Right ventricle myocardium superior (tissue), 1 donor: Measurements from ENCODE around the gene NOL8. TPM values are rescaled to one million over a fixed set of nuclear protein-coding genes. Genes with fewer than 3 reads are reported as not detected.

Source experiments
- ATAC-seq: fragments of 200-7000 bp; cut with Tn5 transposase; one replicate; pipeline ENCODE4 v1.9.1; 2020; ENCODE audit warnings: mild to moderate bottlenecking; ENCODE audit not compliant: poor library complexity
- DNase-seq: peaks from one replicate; pipeline ENCODE4 v3.0.0-alpha.2; 2020
- intact Hi-C: fragments of 100-400 bp; cut with DNase I; formaldehyde crosslinking; loops from one replicate; pipeline ENCODE4 v1.11.2; 2022
- total RNA-seq: library from RNA; stranded (reverse); fragmentation: NEBNext Ultra II Directional; extraction: Animal tissue kit (Norgen Biotek cat#: 25700); gene quantifications from one replicate; pipeline ENCODE4 v1.2.1, GENCODE V29; 2021
- donor health status: DM: no; HTN: yes; CAD: no; lungs with severe emphysema.

The NOL8 gene
- total RNA-seq, 1 donor from 2014 or later: 12.4 TPM

- intact Hi-C loops: no loop called here
- ATAC-seq: no peak
- DNase-seq: no peak
These were observed 719 bp downstream of the NOL8 start for GRCh38 chr9:92324431-92324830.

DNA sequence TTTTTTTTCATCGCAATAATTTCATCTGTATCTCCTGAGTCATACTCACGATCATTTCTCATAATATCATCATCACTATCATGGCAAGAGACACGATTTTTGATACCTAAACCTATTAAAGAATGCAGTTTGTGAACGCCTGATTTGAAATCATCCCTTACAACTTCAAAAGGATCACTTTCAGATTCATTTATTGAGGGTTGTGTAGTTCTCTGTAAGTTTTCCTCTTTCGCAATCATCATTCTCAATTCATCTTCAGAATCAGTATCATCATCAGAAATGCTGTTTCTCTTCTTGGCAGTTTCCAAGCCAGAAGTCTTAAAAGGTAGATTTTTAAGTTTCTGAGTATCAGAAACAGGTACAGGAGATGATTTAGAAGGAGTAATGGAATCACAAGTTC lies 9.7 kb downstream of the NOL8 start:
- ATAC-seq: no peak

GRCh38 chr9:92313624-92314012 lies 11.5 kb downstream of the NOL8 start:
- intact Hi-C loops: no loop called here
- ATAC-seq: peak; percentile 80

More for the DNA sequence above, 9.7 kb downstream of the NOL8 start:
- intact Hi-C loops: no loop called here
- no peak for DNase-seq

DNA sequence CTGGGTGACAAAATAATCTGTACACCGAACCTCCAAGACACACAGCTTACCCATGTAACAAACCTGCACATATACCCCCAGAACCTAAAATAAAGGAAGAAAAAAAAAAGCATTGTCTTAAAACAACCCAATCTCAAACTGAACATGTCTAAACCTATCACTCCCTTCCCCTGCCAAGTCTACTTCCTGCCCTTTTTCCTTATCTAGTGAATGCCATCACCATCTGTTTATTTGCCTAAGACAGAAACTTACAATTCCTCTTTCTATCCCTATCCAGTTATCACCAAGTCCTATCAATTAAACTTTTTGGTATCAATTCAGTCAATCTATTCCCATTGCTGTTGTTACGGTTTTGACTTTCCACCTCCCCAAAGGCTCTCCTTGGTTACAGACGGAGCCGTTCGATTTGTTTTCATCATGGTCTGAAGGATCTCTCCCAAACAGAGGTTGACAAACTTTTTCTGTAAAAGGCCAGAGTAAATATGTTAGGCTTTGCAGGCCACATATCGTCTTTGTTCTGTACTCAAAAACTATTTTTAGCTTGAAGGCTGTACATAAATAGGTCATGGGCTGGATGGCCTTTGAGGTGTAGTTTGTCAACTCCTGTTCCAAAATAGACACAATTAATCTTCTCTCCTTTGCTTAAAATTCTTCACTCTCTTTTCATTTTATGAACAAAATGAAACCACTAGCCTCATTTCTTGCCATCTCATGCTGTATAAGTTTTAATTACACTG lies 12.1 kb downstream of the NOL8 start:
- intact Hi-C loops: no loop called here
- peak; percentile 80 for ATAC-seq
- no peak for DNase-seq

More at GRCh38 chr9:92313624-92314012, 11.5 kb downstream of the NOL8 start:
- no peak for DNase-seq

DNA sequence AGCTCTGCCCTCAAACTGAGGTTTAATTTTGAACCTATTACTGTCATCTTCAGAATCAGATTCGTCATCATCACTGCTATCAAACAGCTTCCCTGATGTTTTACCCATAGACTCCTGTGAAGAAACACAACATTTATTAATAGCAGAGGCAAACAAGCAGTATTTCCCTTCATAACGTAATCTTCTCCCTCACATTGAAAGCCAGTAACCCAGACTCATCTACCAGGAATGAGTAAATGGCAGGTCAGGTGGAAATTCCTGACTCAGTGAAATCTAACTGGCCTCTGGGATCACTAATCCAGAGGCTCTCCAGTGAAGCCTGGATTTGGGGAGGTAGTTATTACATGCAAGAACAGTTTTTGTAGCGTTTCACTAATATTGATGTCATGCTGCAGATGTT lies 14.6 kb downstream of the NOL8 start:
- no peak for ATAC-seq
- intact Hi-C loops: no loop called here

DNA sequence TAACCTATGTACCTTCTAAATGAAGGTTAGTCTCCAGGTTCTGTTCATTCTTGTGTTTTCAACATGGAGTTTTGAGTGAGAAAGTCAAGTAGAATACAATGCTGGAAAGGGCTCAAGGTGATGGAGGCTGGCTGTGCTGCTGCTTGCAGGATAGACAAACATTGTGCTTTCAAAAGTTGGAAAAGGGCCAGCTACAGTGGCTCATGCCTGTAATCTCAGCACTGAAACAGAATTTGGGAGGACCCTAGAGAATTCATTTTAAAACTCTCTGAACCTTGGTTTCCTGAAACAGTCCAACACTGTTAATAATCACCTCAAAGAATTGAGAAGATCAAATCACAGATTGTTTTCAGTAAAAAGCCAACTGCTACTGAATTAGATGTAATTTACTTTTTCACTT lies 16.3 kb downstream of the NOL8 start:
- DNase-seq (no peak), ATAC-seq (no peak)
- intact Hi-C loops: no loop called here

More for the DNA sequence above, 14.6 kb downstream of the NOL8 start:
- DNase-seq: no peak

DNA sequence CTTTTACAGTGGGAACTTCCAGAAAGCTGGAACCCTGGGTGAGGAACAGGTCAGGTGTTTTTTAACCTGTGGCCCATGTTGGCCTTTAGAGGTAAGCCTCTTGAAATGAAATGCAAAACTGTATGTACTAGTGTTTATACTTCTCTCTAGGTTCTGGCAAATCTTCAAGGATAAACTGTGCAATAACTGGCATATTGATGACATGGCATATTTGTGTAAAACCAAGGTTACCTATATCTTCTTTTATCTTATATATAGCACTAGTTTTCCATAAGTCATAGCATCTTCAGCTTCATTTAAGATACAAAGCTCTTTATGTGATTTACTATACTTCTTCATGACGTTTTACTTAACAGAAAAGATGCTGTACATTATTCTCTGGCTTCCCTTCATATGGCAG lies 24.2 kb downstream of the NOL8 start:
- no peak for ATAC-seq
- no peak for DNase-seq
- intact Hi-C loops: no loop called here

- ATAC-seq (no peak), DNase-seq (no peak)
- intact Hi-C loops: no loop called here
These were observed 26.0 kb downstream of the NOL8 start for GRCh38 chr9:92299116-92299515.

DNA sequence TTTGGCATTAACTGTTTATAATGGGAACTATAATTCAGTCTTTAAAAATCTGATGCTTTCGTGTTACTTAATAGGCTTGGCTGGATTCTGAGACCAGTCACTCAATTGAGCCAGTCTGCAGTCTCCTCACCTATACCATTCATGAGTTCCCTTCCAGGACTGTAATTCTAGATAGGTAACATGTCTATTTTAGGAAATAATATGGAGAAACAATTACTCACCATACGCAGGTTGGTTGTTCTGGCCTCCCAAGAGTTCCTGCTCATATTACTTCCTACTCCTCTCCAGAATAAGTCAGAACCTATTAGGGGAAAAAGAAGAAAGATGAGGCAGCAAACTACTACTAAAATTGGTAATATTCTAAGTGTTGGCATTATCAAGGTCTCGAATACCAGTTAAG lies 27.1 kb downstream of the NOL8 start:
- ATAC-seq (no peak), DNase-seq (no peak)
- intact Hi-C loops: no loop called here

DNA sequence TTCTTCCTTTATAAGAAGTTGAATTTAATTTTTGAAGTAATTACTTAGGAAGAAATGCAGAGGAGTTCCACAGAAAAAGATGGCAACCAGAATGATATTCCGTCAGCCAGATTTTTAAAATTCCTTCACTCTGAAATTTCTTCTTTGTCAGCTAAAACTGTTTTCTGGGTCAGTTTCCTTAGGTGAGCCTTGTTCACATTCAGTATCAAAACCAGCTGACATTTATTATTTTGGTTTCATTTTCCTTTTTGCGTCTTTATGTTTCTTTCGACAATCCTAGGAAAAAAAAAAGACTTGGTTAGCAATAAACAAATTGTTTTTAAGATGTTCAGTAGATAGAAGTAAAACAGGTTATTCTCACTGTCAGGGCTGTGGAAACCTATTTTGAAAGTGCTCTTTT lies 27.5 kb downstream of the NOL8 start:
- intact Hi-C loops: no loop called here
- DNase-seq (no peak), ATAC-seq (no peak)

DNA sequence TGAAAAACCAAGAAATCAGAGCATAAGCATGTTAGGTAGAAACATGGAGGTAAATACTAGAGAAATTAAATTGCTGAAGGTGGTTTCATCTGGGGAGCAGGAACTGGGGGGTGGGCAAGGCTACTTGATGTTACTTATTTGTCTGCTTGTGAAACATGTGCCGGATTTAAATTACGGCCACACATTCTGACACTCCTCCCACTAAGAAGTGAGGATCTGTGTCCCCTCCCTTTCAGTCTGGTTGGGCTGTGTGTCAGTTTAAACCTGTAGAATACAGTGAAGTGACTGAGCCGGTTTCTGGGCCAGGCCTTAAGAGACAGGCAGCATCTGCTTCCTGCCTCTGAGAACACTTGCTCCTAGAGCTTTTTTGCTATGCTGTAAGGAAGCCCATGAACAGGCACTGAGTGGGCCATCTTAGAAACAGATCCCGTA lies 29.3 kb downstream of the NOL8 start:
- no peak for ATAC-seq
- intact Hi-C loops: no loop called here
- DNase-seq: no peak

GRCh38 chr9:92295240-92295790 lies 29.8 kb downstream of the NOL8 start:
- intact Hi-C loops: no loop called here
- ATAC-seq (no peak), DNase-seq (no peak)

- intact Hi-C loops: no loop called here
- DNase-seq (peak; percentile 39), ATAC-seq (no peak)
These were observed 30.9 kb downstream of the NOL8 start for GRCh38 chr9:92294297-92294676.

GRCh38 chr9:92293452-92294296 lies 31.5 kb downstream of the NOL8 start, which contains the start of gene IARS1:
Gene IARS1, minus strand, starts transcription at chr9:92293697. Its CDS starts 4,278 bp downstream, at chr9:92289419.
- intact Hi-C loops: no loop called here
- DNase-seq: peak; percentile 99
- peak; percentile 100 for ATAC-seq

DNA sequence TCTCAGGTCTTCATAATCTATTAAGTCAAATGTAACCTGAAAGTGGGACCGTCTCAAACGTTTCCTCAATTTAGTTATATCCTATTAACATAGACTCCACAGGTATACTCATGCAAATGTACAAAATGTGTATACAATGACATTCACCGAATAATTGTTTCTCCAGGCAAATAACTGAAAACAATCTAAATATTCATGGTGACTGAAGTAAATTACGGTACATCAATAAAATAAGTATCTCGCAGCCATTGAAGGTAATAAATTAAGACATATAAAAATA lies 32.1 kb downstream of the NOL8 start:
- ATAC-seq (no peak), DNase-seq (no peak)
- intact Hi-C loops: no loop called here

- ATAC-seq: no peak
- no peak for DNase-seq
- intact Hi-C loops: no loop called here
These were observed 32.6 kb downstream of the NOL8 start for GRCh38 chr9:92292338-92293074.

GRCh38 chr9:92291577-92291976 lies 33.6 kb downstream of the NOL8 start:
- no peak for DNase-seq
- ATAC-seq: no peak
- intact Hi-C loops: no loop called here

DNA sequence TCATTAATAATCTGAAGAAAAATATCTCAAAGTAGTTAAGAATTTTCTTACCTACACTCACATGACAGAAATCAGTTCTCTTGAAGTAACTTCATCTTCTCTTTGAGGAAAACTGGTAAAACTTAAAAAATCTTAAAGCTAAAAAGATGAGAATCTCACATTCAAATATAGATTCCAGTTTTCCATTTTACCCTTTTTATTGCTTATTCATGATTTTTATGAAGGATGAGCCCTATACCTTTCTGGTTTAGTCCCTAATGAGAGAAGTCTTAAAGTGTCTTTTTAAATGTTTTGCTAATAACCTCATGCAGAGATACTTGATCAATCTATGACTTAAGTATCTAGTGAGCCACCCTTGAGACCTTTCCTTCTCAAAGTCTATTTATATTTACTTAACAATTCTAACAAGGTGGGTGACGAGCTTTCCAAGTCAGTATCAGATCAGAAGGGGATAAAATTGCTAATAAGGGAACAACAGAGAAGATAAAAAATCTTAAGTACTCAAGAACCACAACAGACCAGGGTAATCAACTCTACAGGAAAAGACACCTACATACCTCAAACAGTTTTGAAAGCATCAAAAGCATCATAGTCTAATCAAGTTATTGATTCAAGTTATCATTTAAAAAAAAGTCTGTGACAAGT lies 34.2 kb downstream of the NOL8 start:
- intact Hi-C loops: no loop called here
- ATAC-seq: no peak
- DNase-seq: no peak
